OCI-LY1 (cell line): ENCODE data around the gene GMDS.

Experiments
- H2AFZ ChIP-seq: fragments of 200-600 bp; sonication (generic), shearing (Covaris generic); 2 replicates; pipeline ENCODE4 v1.6.0; 2014; ENCODE audit warnings: antibody characterized with exemption, mild to moderate bottlenecking, low read length
- H3F3A ChIP-seq: fragments of 200-600 bp; sonication (generic), shearing (Covaris generic); 2 replicates; pipeline ENCODE4 v1.6.0; 2014; ENCODE audit warnings: mild to moderate bottlenecking, antibody characterized with exemption, low read length, moderate library complexity; ENCODE audit not compliant: insufficient read depth
- H3K27ac ChIP-seq: fragments of 200-600 bp; sonication (generic); 2 replicates; pipeline ENCODE4 v1.5.1; 2014; ENCODE audit warnings: low read length, mixed run types, mild to moderate bottlenecking, low read depth; ENCODE audit not compliant: poor library complexity, severe bottlenecking
- H3K27me3 ChIP-seq: fragments of 200-600 bp; sonication (generic); 2 replicates; pipeline ENCODE4 v1.6.0; 2014; ENCODE audit warnings: antibody characterized with exemption, mild to moderate bottlenecking, low read length, moderate library complexity; ENCODE audit not compliant: insufficient read depth
- H3K36me3 ChIP-seq: fragments of 200-600 bp; sonication (generic); 2 replicates; pipeline ENCODE4 v1.6.1; 2014; ENCODE audit warnings: mild to moderate bottlenecking, antibody characterized with exemption, low read length, moderate library complexity, mixed read lengths; ENCODE audit not compliant: insufficient read depth
- H3K4me1 ChIP-seq: fragments of 200-600 bp; sonication (generic); 2 replicates; pipeline ENCODE4 v1.5.1; 2014; ENCODE audit warnings: mild to moderate bottlenecking, low read length, moderate library complexity; ENCODE audit not compliant: insufficient read depth, severe bottlenecking
- H3K4me2 ChIP-seq: fragments of 200-600 bp; sonication (generic), shearing (Covaris generic); 2 replicates; pipeline ENCODE4 v1.6.1; 2014; ENCODE audit warnings: low read length
- H3K4me3 ChIP-seq: fragments of 200-600 bp; sonication (generic); 2 replicates; pipeline ENCODE4 v1.5.1; 2014; ENCODE audit warnings: low read length, low read depth, mild to moderate bottlenecking, mixed read lengths; ENCODE audit not compliant: poor library complexity, severe bottlenecking
- H3K79me2 ChIP-seq: fragments of 200-600 bp; shearing (Covaris generic); 2 replicates; pipeline ENCODE4 v1.6.1; 2016; ENCODE audit warnings: mixed run types, low read length, mixed read lengths; ENCODE audit not compliant: insufficient read depth
- H3K9ac ChIP-seq: fragments of 200-600 bp; sonication (generic), shearing (Covaris generic); 2 replicates; pipeline ENCODE4 v1.6.1; 2014; ENCODE audit warnings: mild to moderate bottlenecking, low read length, mixed read lengths
- H3K9me2 ChIP-seq: fragments of 200-600 bp; sonication (generic), shearing (Covaris generic); 2 replicates; pipeline ENCODE4 v1.6.1; 2014; ENCODE audit warnings: low read depth, mild to moderate bottlenecking, low read length, mixed read lengths
- H3K9me3 ChIP-seq: fragments of 200-600 bp; shearing (Covaris generic); 2 replicates; pipeline ENCODE4 v1.6.1; 2014; ENCODE audit warnings: low read length, mixed read lengths
- H4K20me1 ChIP-seq: fragments of 200-600 bp; sonication (generic), shearing (Covaris generic); 2 replicates; pipeline ENCODE4 v1.6.0; 2016; ENCODE audit warnings: mild to moderate bottlenecking, low read length; ENCODE audit not compliant: insufficient read depth
- EZH2 ChIP-seq: fragments of 200-600 bp; sonication (generic), shearing (Covaris generic); IDR thresholded peaks from 2 replicates; pipeline ENCODE4 v1.8.0; 2017; ENCODE audit warnings: borderline replicate concordance, mixed run types, mild to moderate bottlenecking, antibody characterized with exemption, low read length, moderate library complexity, mixed read lengths
- TF ChIP-seq, protein P1 (sequence below): fragments of 200-600 bp; sonication (generic), shearing (Covaris generic); IDR thresholded peaks from 2 replicates; pipeline ENCODE4 v1.5.1; 2017; ENCODE audit warnings: mild to moderate bottlenecking, antibody characterized with exemption, low read length, moderate library complexity, mixed read lengths

Gene GMDS

DNA sequence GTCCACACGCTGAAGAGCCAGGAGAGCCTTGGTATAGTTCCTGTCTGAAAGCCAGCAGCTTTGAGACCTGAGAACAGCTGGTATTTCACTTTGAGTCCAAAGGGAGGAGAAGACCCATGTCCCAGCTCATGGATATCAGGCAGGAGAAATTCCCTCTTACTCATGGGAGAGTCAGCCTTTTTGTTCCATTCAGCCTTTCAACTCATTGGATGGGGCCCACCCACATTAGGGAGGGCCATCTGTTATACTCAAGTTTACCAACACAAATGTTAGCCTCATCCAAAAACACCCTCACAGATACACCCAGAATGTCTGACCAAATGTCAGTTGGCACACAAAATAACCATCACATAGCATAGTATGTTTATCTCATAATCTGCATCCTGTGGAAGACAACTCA lies 80.1 kb downstream of the GMDS start:
- no peak overlapping the region for H3K9ac ChIP-seq
- H3K36me3 ChIP-seq = no peaks in the 10 kb centered on the region; the same call in 1 of the 2 replicates
- no peaks in the 10 kb centered on the region for H3K79me2 ChIP-seq
- no peaks in the 10 kb centered on the region for H3K9me2 ChIP-seq
- peaks cover 4% of the 10 kb centered on the region for H3K27me3 ChIP-seq
- H3K4me3 ChIP-seq = no peak overlapping the region
- H3K27ac ChIP-seq = no peak overlapping the region
- no peak overlapping the region for H3K4me2 ChIP-seq
- H4K20me1 ChIP-seq = no peaks in the 10 kb centered on the region
- no peaks in the 10 kb centered on the region for H3F3A ChIP-seq
- TF ChIP-seq, protein P1, sequence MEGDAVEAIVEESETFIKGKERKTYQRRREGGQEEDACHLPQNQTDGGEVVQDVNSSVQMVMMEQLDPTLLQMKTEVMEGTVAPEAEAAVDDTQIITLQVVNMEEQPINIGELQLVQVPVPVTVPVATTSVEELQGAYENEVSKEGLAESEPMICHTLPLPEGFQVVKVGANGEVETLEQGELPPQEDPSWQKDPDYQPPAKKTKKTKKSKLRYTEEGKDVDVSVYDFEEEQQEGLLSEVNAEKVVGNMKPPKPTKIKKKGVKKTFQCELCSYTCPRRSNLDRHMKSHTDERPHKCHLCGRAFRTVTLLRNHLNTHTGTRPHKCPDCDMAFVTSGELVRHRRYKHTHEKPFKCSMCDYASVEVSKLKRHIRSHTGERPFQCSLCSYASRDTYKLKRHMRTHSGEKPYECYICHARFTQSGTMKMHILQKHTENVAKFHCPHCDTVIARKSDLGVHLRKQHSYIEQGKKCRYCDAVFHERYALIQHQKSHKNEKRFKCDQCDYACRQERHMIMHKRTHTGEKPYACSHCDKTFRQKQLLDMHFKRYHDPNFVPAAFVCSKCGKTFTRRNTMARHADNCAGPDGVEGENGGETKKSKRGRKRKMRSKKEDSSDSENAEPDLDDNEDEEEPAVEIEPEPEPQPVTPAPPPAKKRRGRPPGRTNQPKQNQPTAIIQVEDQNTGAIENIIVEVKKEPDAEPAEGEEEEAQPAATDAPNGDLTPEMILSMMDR = no peak
- no peak for TF ChIP-seq EZH2
- no peaks in the 10 kb centered on the region for H3K4me1 ChIP-seq
- peaks cover 5% of the 10 kb centered on the region; the same call in 1 of the 2 replicates for H3K9me3 ChIP-seq
- H2AFZ ChIP-seq = no peak overlapping the region

DNA sequence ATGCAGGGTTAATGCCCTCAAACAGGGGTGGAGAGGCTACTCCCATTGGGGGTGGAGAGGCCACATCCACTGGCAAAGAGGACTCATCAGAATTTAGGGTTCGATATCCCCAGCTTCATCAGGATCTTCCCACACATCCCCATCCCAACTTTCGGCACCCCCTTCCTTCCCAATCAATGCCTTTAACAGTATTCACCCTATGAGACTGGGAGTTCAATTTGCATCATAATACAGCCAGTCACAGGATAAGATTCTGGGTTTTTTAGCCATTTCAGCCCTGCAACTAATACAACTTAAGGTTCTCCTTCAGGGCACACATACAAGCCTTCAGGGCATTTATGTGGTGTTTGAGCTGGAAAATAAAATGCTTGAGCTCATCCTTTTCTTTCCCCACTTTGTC lies 80.9 kb downstream of the GMDS start:
- no peaks in the 10 kb centered on the region for H3K79me2 ChIP-seq
- H3K9me2 ChIP-seq = no peaks in the 10 kb centered on the region
- TF ChIP-seq, protein P1 = no peak
- no peak for TF ChIP-seq EZH2
- peaks cover 4% of the 10 kb centered on the region for H3K27me3 ChIP-seq
- no peaks in the 10 kb centered on the region for H4K20me1 ChIP-seq
- no peak overlapping the region for H3K4me2 ChIP-seq
- no peak overlapping the region for H3K4me3 ChIP-seq
- no peaks in the 10 kb centered on the region for H3F3A ChIP-seq
- H3K4me1 ChIP-seq = no peaks in the 10 kb centered on the region
- no peak overlapping the region for H3K27ac ChIP-seq
- H3K9ac ChIP-seq = no peak overlapping the region
- no peak overlapping the region for H2AFZ ChIP-seq
- peaks cover 5% of the 10 kb centered on the region; the same call in 1 of the 2 replicates for H3K9me3 ChIP-seq
- no peaks in the 10 kb centered on the region; the same call in 1 of the 2 replicates for H3K36me3 ChIP-seq

DNA sequence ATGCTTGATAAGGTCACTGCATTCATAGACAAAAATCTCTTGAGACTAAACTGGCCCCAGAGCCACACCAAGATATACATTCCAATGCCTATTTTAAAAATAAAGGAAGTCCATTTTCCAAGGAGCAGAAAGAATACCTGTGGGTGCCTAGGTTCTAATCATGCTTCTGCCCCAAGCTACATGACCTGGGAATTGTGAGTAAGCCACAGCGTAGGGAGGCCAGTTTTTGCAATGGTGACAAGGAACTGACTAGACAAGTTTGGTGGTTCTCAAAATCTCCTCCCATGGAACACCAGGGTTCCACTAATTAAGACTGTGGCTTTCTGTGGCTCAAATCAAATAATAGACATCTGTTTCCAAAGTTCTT lies 83.3 kb downstream of the GMDS start:
- Histone ChIP-seq H3K4me3 (no peak overlapping the region), H3K79me2 (no peaks in the 10 kb centered on the region), H3F3A (no peaks in the 10 kb centered on the region), H3K9ac (no peak overlapping the region), H3K9me3 (peaks cover 5% of the 10 kb centered on the region; the same call in 1 of the 2 replicates), H3K9me2 (no peaks in the 10 kb centered on the region), H3K36me3 (no peaks in the 10 kb centered on the region; the same call in 1 of the 2 replicates), H3K4me1 (no peaks in the 10 kb centered on the region), H3K4me2 (no peak overlapping the region), H3K27ac (no peak overlapping the region), H3K27me3 (no peaks in the 10 kb centered on the region; the same call in 1 of the 2 replicates), H2AFZ (no peak overlapping the region), H4K20me1 (no peaks in the 10 kb centered on the region)
- TF ChIP-seq, protein P1 = no peak
- TF ChIP-seq EZH2 = no peak
